Mucosa of stomach (tissue), 1 donor: Measurements from ENCODE around the gene CD34.

Experiments used
- H3K27me3 ChIP-seq: one replicate; pipeline ENCODE4 v1.7.0; 2013; ENCODE audit warnings: mild to moderate bottlenecking, low read length; ENCODE audit not compliant: control insufficient read depth, insufficient read depth
- H3K36me3 ChIP-seq: one replicate; pipeline ENCODE4 v1.7.0; 2013; ENCODE audit warnings: low read length; ENCODE audit not compliant: control insufficient read depth, insufficient read depth
- H3K4me1 ChIP-seq: one replicate; pipeline ENCODE4 v1.7.0; 2013; ENCODE audit warnings: mild to moderate bottlenecking, low read length; ENCODE audit not compliant: control insufficient read depth, insufficient read depth
- H3K4me3 ChIP-seq: one replicate; pipeline ENCODE4 v1.7.0; 2013; ENCODE audit warnings: low read length
- H3K9ac ChIP-seq: one replicate; pipeline ENCODE4 v1.7.0; 2013; ENCODE audit warnings: mild to moderate bottlenecking, low read length, moderate library complexity
- H3K9me3 ChIP-seq: one replicate; pipeline ENCODE4 v1.7.0; 2013; ENCODE audit warnings: mild to moderate bottlenecking, low read length, moderate library complexity; ENCODE audit not compliant: control insufficient read depth
- donor health status: Pancreatic carcinoma.

The CD34 gene

GRCh38 chr1:207832796-207833195 lies 78.1 kb downstream of the CD34 start:
- Histone ChIP-seq H3K36me3 (no peaks in the 10 kb centered on the region), H3K4me1 (peaks cover 61% of the 10 kb centered on the region), H3K9ac (no peak overlapping the region), H3K27me3 (no peaks in the 10 kb centered on the region), H3K9me3 (no peaks in the 10 kb centered on the region), H3K4me3 (no peak overlapping the region)

- H3K9ac ChIP-seq = no peak overlapping the region
- no peak overlapping the region for H3K4me3 ChIP-seq
- H3K4me1 ChIP-seq = peaks cover 63% of the 10 kb centered on the region
- H3K27me3 ChIP-seq = no peaks in the 10 kb centered on the region
- H3K36me3 ChIP-seq = no peaks in the 10 kb centered on the region
- H3K9me3 ChIP-seq = no peaks in the 10 kb centered on the region
These were observed 79.2 kb downstream of the CD34 start for GRCh38 chr1:207831517-207832327.
